K562 (cell line): ENCODE measurements around the gene UTP25. TPM values are rescaled to one million over a fixed set of nuclear protein-coding genes. Genes with fewer than 3 reads are reported as not detected.
A peak's percentile ranks its signal among the peaks of the same experiment; 100 is the strongest.

Source experiments
- AFF1 ChIP-seq, 2 experiments: fragments of 450-650 bp; IDR thresholded peaks; 2 replicates each; pipeline ENCODE4 v1.6.1; 2018; ENCODE audit warnings: mild to moderate bottlenecking in 2 of 2, low read depth in 1 of 2; ENCODE audit not compliant: partially characterized antibody in 2 of 2
- CBFA2T2 ChIP-seq: fragments of 450-650 bp; conservative IDR thresholded peaks from 2 replicates; pipeline ENCODE4 v1.6.1; 2017; ENCODE audit warnings: mild to moderate bottlenecking
- CBX3 ChIP-seq, 2 experiments: IDR thresholded peaks; 1 replicate in 1 of 2; 2 replicates in 1 of 2; pipeline ENCODE4 v1.6.1; 2012; ENCODE audit warnings: inconsistent platforms in 2 of 2, low read length in 2 of 2, borderline replicate concordance in 1 of 2, control low read depth in 1 of 2
- ELF1 ChIP-seq: fragments of 200-800 bp; sonication (Bioruptor generic); IDR thresholded peaks from 2 replicates; pipeline ENCODE4 v1.6.1; 2016; ENCODE audit warnings: missing genetic modification characterization, missing compliant biosample characterization
- HDAC2 ChIP-seq: fragments of 450-650 bp; IDR thresholded peaks from 2 replicates; pipeline ENCODE4 v1.6.1; 2016; ENCODE audit warnings: mild to moderate bottlenecking
- HMGXB4 ChIP-seq: sonication (generic); formaldehyde crosslinking; IDR thresholded peaks from 2 replicates; pipeline ENCODE4 v1.8.1; 2023; ENCODE audit warnings: mild to moderate bottlenecking, missing genetic modification reagents
- MTA2 ChIP-seq: fragments of 450-650 bp; IDR thresholded peaks from 2 replicates; pipeline ENCODE4 v1.6.1; 2016; ENCODE audit warnings: low read depth
- NFIC ChIP-seq: fragments of 450-650 bp; IDR thresholded peaks from 2 replicates; pipeline ENCODE4 v1.6.1; 2017; ENCODE audit warnings: mild to moderate bottlenecking, inconsistent platforms
- RCOR1 ChIP-seq, 2 experiments: IDR thresholded peaks; 2 replicates each; pipeline ENCODE4 v1.6.1; 2012; ENCODE audit warnings: low read depth in 2 of 2, low read length in 2 of 2, borderline replicate concordance in 1 of 2, improper control_type of control experiment in 1 of 2
- TARDBP ChIP-seq: fragments of 450-650 bp; IDR thresholded peaks from 2 replicates; pipeline ENCODE4 v1.6.1; 2016
- TCF7 ChIP-seq: sonication (generic); IDR thresholded peaks from 2 replicates; pipeline ENCODE4 v1.6.1; 2016; ENCODE audit warnings: antibody characterized with exemption, borderline replicate concordance
- TEAD1 ChIP-seq, 2 experiments: fragments of 450-650 bp in 1 of 2; sonication (generic) in 1 of 2; formaldehyde crosslinking; IDR thresholded peaks; 2 replicates each; pipeline versions ENCODE4 v1.4.0 to v1.8.0; 2020 to 2022; ENCODE audit warnings: mild to moderate bottlenecking in 2 of 2, missing genetic modification reagents in 1 of 2
- ZNF175 ChIP-seq: fragments of 200-800 bp; sonication (Bioruptor generic); IDR thresholded peaks from 2 replicates; pipeline ENCODE4 v1.6.1; 2016; ENCODE audit warnings: low read depth, mild to moderate bottlenecking, missing genetic modification characterization, missing compliant biosample characterization
- polyA plus RNA-seq, 8 experiments: library from polyadenylated mRNA; depleted of rRNA in 4 of 8; stranded (reverse) in 5 of 8; unstranded in 3 of 8; fragments of >200 nt; fragmentation: Nextera tagmentation in 2 of 8; fragmentation: Illumina TruSeq in 1 of 8; extraction: Ambion mirVana in 2 of 8; extraction: Trizol in 1 of 8; gene quantifications; 2 replicates each; pipeline versions ENCODE4 v1.2.1 to v1.2.3, GENCODE V29; 2011 to 2014; ENCODE audit warnings: inconsistent platforms in 1 of 8, missing spikeins in 1 of 8
- total RNA-seq, 7 experiments: library from RNA; depleted of rRNA in 6 of 7; stranded (reverse); fragments of >200 nt in 6 of 7; fragmentation: Illumina TruSeq in 2 of 7; extraction: Trizol in 2 of 7; gene quantifications; 2 replicates each; pipeline versions ENCODE4 v1.2.1 to v1.2.3, GENCODE V29; 2011 to 2021; ENCODE audit warnings: low replicate concordance in 1 of 7
- TF ChIP-seq, protein P1 (sequence below): fragments of 450-650 bp; IDR thresholded peaks from 2 replicates; pipeline ENCODE4 v1.6.1; 2014; ENCODE audit warnings: low read depth, mild to moderate bottlenecking, moderate library complexity, borderline replicate concordance
- TF ChIP-seq, protein P2 (sequence below): fragments of 200-800 bp; sonication (Bioruptor generic); IDR thresholded peaks from 2 replicates; pipeline ENCODE4 v1.6.1; 2017; ENCODE audit warnings: missing genetic modification characterization, missing compliant biosample characterization
- TF ChIP-seq, protein P3 (sequence below): sonication (generic); formaldehyde crosslinking; IDR thresholded peaks from 2 replicates; pipeline ENCODE4 v1.8.0; 2022; ENCODE audit warnings: mild to moderate bottlenecking, missing genetic modification reagents

The UTP25 gene
- total and polyA plus RNA-seq, 9 of the 15 experiments (the other 6 are each of a cell fraction or from before 2014, with no cell fraction given): 5.7 to 17.6 (median 12.0) TPM

GRCh38 chr1:209827384-209828262 is at the start of gene UTP25 (continued):
- TF ChIP-seq AFF1 (IDR thresholded peaks at IDR 0.05; ENCODE audit: low read depth in 1 of 2, partially characterized antibody in 2 of 2) (peak; percentile 44 to 58), ZNF175 (CRISPR knock-in tag) (0 out of 2 replicates have a peak, but pooled peaks have one; percentile 39), TCF7 (0 out of 2 replicates have a peak, but pooled peaks have one; percentile 51), NFIC (peak; percentile 52), RCOR1 (IDR thresholded peaks at IDR 0.05; ENCODE audit: borderline replicate concordance in 1 of 2, low read depth in 2 of 2, low read length in 2 of 2) (0 out of 4 replicates have a peak, but pooled peaks of 1 of the 2 experiments have one; percentile 14), HDAC2 (peak; percentile 99), CBX3 (IDR thresholded peaks at IDR 0.05; ENCODE audit: borderline replicate concordance in 1 of 2, low read length in 2 of 2) (peak in 1 of 2 experiments; percentile 40; a peak in 1 of 3 replicates), ELF1 (tag) (peak; percentile 95), TEAD1 (CRISPR knock-in tag; IDR thresholded peaks at IDR 0.05) (peak in 1 of 2 experiments; percentile 14; a peak in 1 of 4 replicates), HMGXB4 (CRISPR knock-in tag) (peak; percentile 40; the same call in 1 of the 2 replicates), CBFA2T2 (peak; percentile 76), MTA2 (peak; percentile 76), TARDBP (peak; percentile 88; the same call in 1 of the 2 replicates)
- TF ChIP-seq, protein P1, sequence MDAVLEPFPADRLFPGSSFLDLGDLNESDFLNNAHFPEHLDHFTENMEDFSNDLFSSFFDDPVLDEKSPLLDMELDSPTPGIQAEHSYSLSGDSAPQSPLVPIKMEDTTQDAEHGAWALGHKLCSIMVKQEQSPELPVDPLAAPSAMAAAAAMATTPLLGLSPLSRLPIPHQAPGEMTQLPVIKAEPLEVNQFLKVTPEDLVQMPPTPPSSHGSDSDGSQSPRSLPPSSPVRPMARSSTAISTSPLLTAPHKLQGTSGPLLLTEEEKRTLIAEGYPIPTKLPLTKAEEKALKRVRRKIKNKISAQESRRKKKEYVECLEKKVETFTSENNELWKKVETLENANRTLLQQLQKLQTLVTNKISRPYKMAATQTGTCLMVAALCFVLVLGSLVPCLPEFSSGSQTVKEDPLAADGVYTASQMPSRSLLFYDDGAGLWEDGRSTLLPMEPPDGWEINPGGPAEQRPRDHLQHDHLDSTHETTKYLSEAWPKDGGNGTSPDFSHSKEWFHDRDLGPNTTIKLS: peak; percentile 99
- TF ChIP-seq, protein P2, sequence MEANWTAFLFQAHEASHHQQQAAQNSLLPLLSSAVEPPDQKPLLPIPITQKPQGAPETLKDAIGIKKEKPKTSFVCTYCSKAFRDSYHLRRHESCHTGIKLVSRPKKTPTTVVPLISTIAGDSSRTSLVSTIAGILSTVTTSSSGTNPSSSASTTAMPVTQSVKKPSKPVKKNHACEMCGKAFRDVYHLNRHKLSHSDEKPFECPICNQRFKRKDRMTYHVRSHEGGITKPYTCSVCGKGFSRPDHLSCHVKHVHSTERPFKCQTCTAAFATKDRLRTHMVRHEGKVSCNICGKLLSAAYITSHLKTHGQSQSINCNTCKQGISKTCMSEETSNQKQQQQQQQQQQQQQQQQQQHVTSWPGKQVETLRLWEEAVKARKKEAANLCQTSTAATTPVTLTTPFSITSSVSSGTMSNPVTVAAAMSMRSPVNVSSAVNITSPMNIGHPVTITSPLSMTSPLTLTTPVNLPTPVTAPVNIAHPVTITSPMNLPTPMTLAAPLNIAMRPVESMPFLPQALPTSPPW: peak; percentile 60; the same call in 1 of the 2 replicates
- TF ChIP-seq, protein P3, sequence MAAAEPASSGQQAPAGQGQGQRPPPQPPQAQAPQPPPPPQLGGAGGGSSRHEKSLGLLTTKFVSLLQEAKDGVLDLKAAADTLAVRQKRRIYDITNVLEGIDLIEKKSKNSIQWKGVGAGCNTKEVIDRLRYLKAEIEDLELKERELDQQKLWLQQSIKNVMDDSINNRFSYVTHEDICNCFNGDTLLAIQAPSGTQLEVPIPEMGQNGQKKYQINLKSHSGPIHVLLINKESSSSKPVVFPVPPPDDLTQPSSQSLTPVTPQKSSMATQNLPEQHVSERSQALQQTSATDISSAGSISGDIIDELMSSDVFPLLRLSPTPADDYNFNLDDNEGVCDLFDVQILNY: peak; percentile 48; the same call in 1 of the 2 replicates
